Caco-2 (cell line): Measurements from ENCODE around the gene TLNRD1. TPM values are rescaled to one million over a fixed set of nuclear protein-coding genes. Genes with fewer than 3 reads are reported as not detected.
"Not testable (repeated sequence)": the region's sequence is repeated elsewhere in the genome, so short reads cannot be mapped to it uniquely, and the experiment has no call there.

Experiments used
- BruUV-seq: library from RNA; stranded (reverse); fragments of 400-500 nt; replicated peaks from 2 replicates; lab custom pipeline; 2021; lab: Mats Ljungman, UMichigan
- CTCF ChIA-PET: fragments of 300-600 bp; sonication (Branson Sonifier 250); formaldehyde crosslinking; loops from one replicate; lab custom pipeline; 2022; ENCODE audit warnings: antibody characterized with exemption; lab: Charles Lee
- POLR2A ChIA-PET: fragments of 300-600 bp; sonication (Branson Sonifier 250); formaldehyde crosslinking; loops from one replicate; lab custom pipeline; 2022; ENCODE audit warnings: antibody characterized with exemption; lab: Charles Lee
- DNase-seq, 2 experiments: peaks; one replicate each; pipeline versions ENCODE4 v3.0.0 to v3.0.0-alpha.2; 2020 to 2022
- H3K27me3 ChIP-seq: replicated peaks from 2 replicates; pipeline ENCODE4 v1.6.0; 2011; ENCODE audit warnings: low read length; ENCODE audit not compliant: control insufficient read depth, insufficient read depth
- H3K36me3 ChIP-seq: 2 replicates; pipeline ENCODE4 v1.5.1; 2011; ENCODE audit warnings: low read length; ENCODE audit not compliant: control insufficient read depth, insufficient read depth
- H3K4me1 ChIP-seq: fragments of 250-450 bp; sonication (Bioruptor Pico); 2 replicates; pipeline ENCODE4 v1.5.1; 2020; ENCODE audit warnings: mild to moderate bottlenecking
- H3K4me3 ChIP-seq: 2 replicates; pipeline ENCODE4 v1.5.1; 2011; ENCODE audit warnings: low read depth, mild to moderate bottlenecking, control low read depth, low read length
- H3K9me3 ChIP-seq: fragments of 250-450 bp; sonication (Bioruptor Pico); 2 replicates; pipeline ENCODE4 v1.5.1; 2020; ENCODE audit warnings: mild to moderate bottlenecking, moderate library complexity
- H3K27ac Mint-ChIP-seq: one replicate; pipeline ENCODE4 v1.8.0; 2022; ENCODE audit warnings: mixed read lengths; ENCODE audit not compliant: unreplicated experiment
- H3K27me3 Mint-ChIP-seq: one replicate; pipeline ENCODE4 v1.8.0; 2022; ENCODE audit warnings: mixed read lengths; ENCODE audit not compliant: insufficient read depth, unreplicated experiment
- H3K36me3 Mint-ChIP-seq: one replicate; pipeline ENCODE4 v1.8.0; 2022; ENCODE audit warnings: mild to moderate bottlenecking, mixed read lengths; ENCODE audit not compliant: insufficient read depth, unreplicated experiment
- H3K4me1 Mint-ChIP-seq: one replicate; pipeline ENCODE4 v1.8.0; 2022; ENCODE audit warnings: low read depth, mixed read lengths; ENCODE audit not compliant: unreplicated experiment
- H3K4me3 Mint-ChIP-seq: one replicate; pipeline ENCODE4 v1.8.0; 2022; ENCODE audit warnings: mild to moderate bottlenecking, moderate library complexity, mixed read lengths; ENCODE audit not compliant: unreplicated experiment
- H3K9me3 Mint-ChIP-seq: one replicate; pipeline ENCODE4 v1.8.0; 2022; ENCODE audit warnings: mixed read lengths; ENCODE audit not compliant: unreplicated experiment
- CTCF ChIP-seq, 2 experiments: fragments of 200-600 bp in 1 of 2; IDR thresholded peaks; 1 replicate in 1 of 2; 2 replicates in 1 of 2; pipeline versions ENCODE4 v1.5.1 to v1.8.0; 2011 to 2022; ENCODE audit warnings: antibody characterized with exemption in 1 of 2, control low read depth in 1 of 2, inconsistent platforms in 1 of 2, low read depth in 1 of 2, low read length in 1 of 2, mild to moderate bottlenecking in 1 of 2, moderate library complexity in 1 of 2; ENCODE audit not compliant: insufficient read depth in 1 of 2, severe bottlenecking in 1 of 2, unreplicated experiment in 1 of 2
- intact Hi-C: fragments of 100-400 bp; cut with micrococcal nuclease; formaldehyde crosslinking; loops from one replicate; pipeline ENCODE4 v1.10.0; 2022; ENCODE audit not compliant: unreplicated experiment
- total RNA-seq: library from RNA; stranded (reverse); gene quantifications from 2 replicates; pipeline ENCODE4 v1.2.3, GENCODE V29; 2022

TLNRD1 gene
- total RNA-seq, 1 experiment from 2014 or later, result 13.7 TPM

DNA sequence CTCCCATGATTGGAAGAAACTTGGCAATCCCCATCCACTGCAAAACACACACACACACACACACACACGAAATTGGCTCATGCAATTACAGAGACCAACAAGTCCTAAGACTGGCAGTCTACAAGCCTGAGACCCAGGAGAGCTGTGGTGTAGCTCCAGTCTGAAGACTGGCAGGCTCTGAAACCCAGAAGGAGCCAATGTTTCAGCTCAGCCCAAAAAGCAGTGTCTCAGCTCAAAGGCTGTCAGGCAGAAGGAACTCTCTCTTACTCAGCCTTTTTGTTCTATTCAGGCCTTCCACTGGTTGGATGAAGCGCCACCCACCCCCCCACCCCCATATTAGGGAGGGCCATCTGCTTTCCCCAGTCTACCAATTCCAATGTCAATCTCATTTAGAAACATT lies 43.2 kb upstream of the TLNRD1 start:
- Histone ChIP-seq H3K9me3 (no peaks in the 10 kb centered on the region), H3K4me3 (no peak overlapping the region), H3K36me3 (no peaks in the 10 kb centered on the region; the same call in 1 of the 2 replicates), H3K27me3 (no peaks in the 10 kb centered on the region), H3K4me1 (peaks cover 5% of the 10 kb centered on the region; the same call in 1 of the 2 replicates)
- no peak for TF ChIP-seq CTCF (IDR thresholded peaks at IDR 0.05; ENCODE audit: insufficient read depth in 1 of 2, low read depth in 1 of 2, low read length in 1 of 2, severe bottlenecking in 1 of 2, unreplicated experiment in 1 of 2)
- no peaks in the 10 kb centered on the region for H3K36me3 Mint-ChIP-seq
- no peaks in the 10 kb centered on the region for H3K9me3 Mint-ChIP-seq
- no peak overlapping the region for H3K4me3 Mint-ChIP-seq
- H3K27ac Mint-ChIP-seq, result no peak overlapping the region
- intact Hi-C loops, result no loop called here
- no TSS peak for BruUV-seq
- ChIA-PET POLR2A (no interaction called here), CTCF (interaction anchor here (0.9 kb wide), 1 partner anchor 10 kb away, joined by 3 read pairs; no protein-coding TSS in a partner anchor)
- DNase-seq, result no peak
- peaks cover 7% of the 10 kb centered on the region for H3K4me1 Mint-ChIP-seq
- H3K27me3 Mint-ChIP-seq, result no peaks in the 10 kb centered on the region

- Histone ChIP-seq H3K9me3 (no peaks in the 10 kb centered on the region), H3K4me1 (peaks cover 5% of the 10 kb centered on the region; the same call in 1 of the 2 replicates), H3K27me3 (no peaks in the 10 kb centered on the region), H3K4me3 (no peak overlapping the region), H3K36me3 (no peaks in the 10 kb centered on the region; the same call in 1 of the 2 replicates)
- no peaks in the 10 kb centered on the region for H3K9me3 Mint-ChIP-seq
- no peak for DNase-seq
- H3K4me3 Mint-ChIP-seq, result no peak overlapping the region
- no peak for TF ChIP-seq CTCF (IDR thresholded peaks at IDR 0.05; ENCODE audit: insufficient read depth in 1 of 2, low read depth in 1 of 2, low read length in 1 of 2, severe bottlenecking in 1 of 2, unreplicated experiment in 1 of 2)
- peaks cover 7% of the 10 kb centered on the region for H3K4me1 Mint-ChIP-seq
- intact Hi-C loops, result no loop called here
- H3K36me3 Mint-ChIP-seq, result no peaks in the 10 kb centered on the region
- CTCF ChIA-PET, result no interaction called here
- no TSS peak for BruUV-seq
- no peak overlapping the region for H3K27ac Mint-ChIP-seq
- no peaks in the 10 kb centered on the region for H3K27me3 Mint-ChIP-seq
- POLR2A ChIA-PET, result no interaction called here
These were observed 42.7 kb upstream of the TLNRD1 start for GRCh38 chr15:80957976-80958375.

- Mint-ChIP-seq H3K9me3 (no peaks in the 10 kb centered on the region), H3K27me3 (no peaks in the 10 kb centered on the region), H3K4me1 (no peaks in the 10 kb centered on the region), H3K27ac (no peak overlapping the region), H3K4me3 (no peak overlapping the region), H3K36me3 (no peaks in the 10 kb centered on the region)
- no peak for TF ChIP-seq CTCF (IDR thresholded peaks at IDR 0.05; ENCODE audit: insufficient read depth in 1 of 2, low read depth in 1 of 2, low read length in 1 of 2, severe bottlenecking in 1 of 2, unreplicated experiment in 1 of 2)
- no TSS peak for BruUV-seq
- Histone ChIP-seq H3K4me1 (peaks cover 5% of the 10 kb centered on the region; the same call in 1 of the 2 replicates), H3K9me3 (no peaks in the 10 kb centered on the region), H3K36me3 (no peaks in the 10 kb centered on the region; the same call in 1 of the 2 replicates), H3K27me3 (no peaks in the 10 kb centered on the region), H3K4me3 (no peak overlapping the region)
- intact Hi-C loops, result no loop called here
- ChIA-PET CTCF (no interaction called here), POLR2A (no interaction called here)
- DNase-seq, result no peak
These were observed 41.8 kb upstream of the TLNRD1 start for GRCh38 chr15:80958818-80959495.

DNA sequence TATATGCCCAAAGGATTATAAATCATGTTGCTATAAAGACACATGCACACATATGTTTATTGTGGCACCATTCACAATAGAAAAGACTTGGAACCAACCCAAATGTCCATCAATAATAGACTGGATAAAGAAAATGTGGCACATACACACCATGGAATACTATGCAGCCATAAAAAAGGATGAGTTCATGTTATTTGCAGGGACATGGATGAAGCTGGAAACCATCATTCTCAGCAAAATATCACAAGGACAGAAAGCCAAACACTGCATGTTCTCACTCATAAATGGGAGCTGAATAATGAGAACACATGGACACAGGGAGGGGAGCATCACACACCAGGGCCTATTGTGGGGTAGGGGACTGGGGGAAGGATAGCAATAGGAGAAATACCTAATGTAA lies 35.3 kb upstream of the TLNRD1 start:
- H3K36me3 ChIP-seq, H3K4me3 ChIP-seq, BruUV-seq, H3K36me3 Mint-ChIP-seq, H3K27ac Mint-ChIP-seq, CTCF ChIA-PET, H3K27me3 ChIP-seq, intact Hi-C loops, H3K9me3 ChIP-seq, DNase-seq, H3K9me3 Mint-ChIP-seq, H3K27me3 Mint-ChIP-seq, H3K4me3 Mint-ChIP-seq, POLR2A ChIA-PET: not testable (repeated sequence)
- H3K4me1 ChIP-seq, result peaks cover 21% of the 10 kb centered on the region
- peaks cover 11% of the 10 kb centered on the region for H3K4me1 Mint-ChIP-seq
